Brain microvascular endothelial cell (primary cell): ENCODE data around the gene MMP24OS.
A peak's percentile ranks its signal among the peaks of the same experiment; 100 is the strongest.

Experiments
- DNase-seq: peaks from one replicate; pipeline ENCODE4 v3.0.0-alpha.2; 2020
- H3K27ac ChIP-seq: fragments of 250-450 bp; sonication (Bioruptor Pico); 2 replicates; pipeline ENCODE4 v1.5.1; 2020; ENCODE audit warnings: mild to moderate bottlenecking, moderate library complexity
- H3K27me3 ChIP-seq: fragments of 250-450 bp; sonication (Bioruptor Pico); replicated peaks from 2 replicates; pipeline ENCODE4 v1.5.1; 2020; ENCODE audit warnings: mild to moderate bottlenecking
- H3K36me3 ChIP-seq: fragments of 250-450 bp; sonication (Bioruptor Pico); replicated peaks from 2 replicates; pipeline ENCODE4 v1.5.1; 2020; ENCODE audit warnings: mild to moderate bottlenecking
- H3K4me3 ChIP-seq: 2 replicates; pipeline ENCODE4 v1.5.1; 2011; ENCODE audit warnings: low read depth, mild to moderate bottlenecking, control low read depth, low read length, moderate library complexity
- CTCF ChIP-seq: IDR thresholded peaks from 2 replicates; pipeline ENCODE4 v1.5.1; 2011; ENCODE audit warnings: low read depth, mild to moderate bottlenecking, moderate library complexity, low read length, control low read depth, inconsistent platforms; ENCODE audit errors: missing control alignments
- in situ Hi-C: cut with HindIII; loops from 2 replicates; pipeline ENCODE4 v1.10.0; 2017; ENCODE audit warnings: low sequenced_read_pairs, low pct_ligation_motif_present

The MMP24OS gene

GRCh38 chr20:35277531-35278395 lies at the start of gene MMP24OS:
Gene MMP24OS (minus strand): TSS chr20:35278122. CDS start chr20:35277929, 193 bp downstream.
- H3K27ac ChIP-seq, result peak within 1 kb of the TSS; percentile 89
- H3K4me3 ChIP-seq, result peak within 1 kb of the TSS; percentile 77
- peak; percentile 75 for DNase-seq
- TF ChIP-seq CTCF, result peak; percentile 41
- H3K36me3 ChIP-seq, result peaks cover 44% of the 10 kb centered on the region
- H3K27me3 ChIP-seq, result no peaks in the 10 kb centered on the region
- in situ Hi-C loops, result no loop called here

- H3K4me3 ChIP-seq, result no peak overlapping the region
- in situ Hi-C loops, result no loop called here
- no peaks in the 10 kb centered on the region for H3K27me3 ChIP-seq
- no peak for DNase-seq
- TF ChIP-seq CTCF, result no peak
- no peaks in the 10 kb centered on the region for H3K36me3 ChIP-seq
- peak overlapping the region; percentile 51 for H3K27ac ChIP-seq
Observed at GRCh38 chr20:35327074-35327976, 49.4 kb upstream of the MMP24OS start.

GRCh38 chr20:35326740-35327073 lies 48.8 kb upstream of the MMP24OS start:
- H3K36me3 ChIP-seq, result no peaks in the 10 kb centered on the region
- peak overlapping the region; percentile 51 for H3K27ac ChIP-seq
- H3K27me3 ChIP-seq, result no peaks in the 10 kb centered on the region
- TF ChIP-seq CTCF, result no peak
- in situ Hi-C loops, result no loop called here
- H3K4me3 ChIP-seq, result no peak overlapping the region
- DNase-seq, result no peak

- no peak for TF ChIP-seq CTCF
- Histone ChIP-seq H3K27ac (peak overlapping the region; percentile 51), H3K27me3 (no peaks in the 10 kb centered on the region), H3K36me3 (no peaks in the 10 kb centered on the region), H3K4me3 (no peak overlapping the region)
- no peak for DNase-seq
- in situ Hi-C loops, result no loop called here
Observed at GRCh38 chr20:35326021-35326739, 48.3 kb upstream of the MMP24OS start.

GRCh38 chr20:35325401-35325800 lies 47.5 kb upstream of the MMP24OS start:
- in situ Hi-C loops, result no loop called here
- Histone ChIP-seq H3K4me3 (no peak overlapping the region), H3K27me3 (no peaks in the 10 kb centered on the region), H3K27ac (no peak overlapping the region), H3K36me3 (no peaks in the 10 kb centered on the region)
- TF ChIP-seq CTCF, result no peak
- no peak for DNase-seq
